ENCODE data around the gene GBE1. TPM values are rescaled to one million over a fixed set of nuclear protein-coding genes. Genes with fewer than 3 reads are reported as not detected.

The GBE1 gene
- total and polyA plus RNA-seq, 7 donors, result 99.7 to 290 (median 194) TPM

- intact Hi-C loops (cut with DNase I), result no loop called here
- DNase-seq, result no peak
- WGBS, 3 donors, result 49 to 78% (median 50%) methylated on average over 2 of the region's 2 CpGs
- H3K27ac ChIP-seq, result no peak overlapping the region
- no peak overlapping the region for H3K4me3 ChIP-seq
- no peaks in the 10 kb centered on the region for H3K9me3 ChIP-seq
- ATAC-seq, result peak in 2 of 4 donors; percentile 41 to 52
- no peaks in the 10 kb centered on the region for H3K27me3 ChIP-seq (ENCODE audit: insufficient read depth in 3 of 3, low read length in 2 of 3)
- no peak for TF ChIP-seq CTCF (IDR thresholded peaks at IDR 0.05)
- H3K36me3 ChIP-seq (ENCODE audit: insufficient read depth in 1 of 2, low read depth in 1 of 2), result peaks cover 9 to 19% of the 10 kb centered on the region in 2 donors
- H3K4me1 ChIP-seq, result peaks cover 17% of the 10 kb centered on the region
Measured at GRCh38 chr3:81709606-81710005, 51.8 kb downstream of the GBE1 start.

GRCh38 chr3:81707996-81708395, 53.4 kb downstream of the GBE1 start:
- Histone ChIP-seq H3K27ac (no peak overlapping the region), H3K27me3 (ENCODE audit: insufficient read depth in 3 of 3, low read length in 2 of 3) (no peaks in the 10 kb centered on the region), H3K9me3 (no peaks in the 10 kb centered on the region), H3K36me3 (ENCODE audit: insufficient read depth in 1 of 2, low read depth in 1 of 2) (peaks cover 7 to 30% of the 10 kb centered on the region in 2 donors), H3K4me1 (peaks cover 17% of the 10 kb centered on the region), H3K4me3 (no peak overlapping the region)
- TF ChIP-seq CTCF (IDR thresholded peaks at IDR 0.05), result no peak
- no peak for DNase-seq
- intact Hi-C loops (cut with DNase I), result no loop called here
- no peak for ATAC-seq

- H3K36me3 ChIP-seq (ENCODE audit: insufficient read depth in 1 of 2, low read depth in 1 of 2), result peaks cover 3 to 69% of the 10 kb centered on the region in 2 donors
- WGBS, 3 donors, result 77 to 88% (median 79%) methylated on average over 2 of the region's 2 CpGs
- DNase-seq, result no peak
- H3K4me1 ChIP-seq, result peaks cover 12% of the 10 kb centered on the region
- TF ChIP-seq CTCF (IDR thresholded peaks at IDR 0.05), result no peak
- no peaks in the 10 kb centered on the region for H3K27me3 ChIP-seq (ENCODE audit: insufficient read depth in 3 of 3, low read length in 2 of 3)
- intact Hi-C loops (cut with DNase I), result no loop called here
- H3K27ac ChIP-seq, result no peak overlapping the region
- H3K9me3 ChIP-seq, result no peaks in the 10 kb centered on the region
- no peak overlapping the region for H3K4me3 ChIP-seq
- no peak for ATAC-seq
Measured at GRCh38 chr3:81702126-81702525, 59.3 kb downstream of the GBE1 start.

- no peak for TF ChIP-seq CTCF (IDR thresholded peaks at IDR 0.05)
- no peak for ATAC-seq
- no peak overlapping the region for H3K4me3 ChIP-seq
- WGBS, 3 donors, result 82 to 91% (median 87%) methylated on average over 8 of the region's 8 CpGs
- peaks cover 4% of the 10 kb centered on the region for H3K4me1 ChIP-seq
- H3K36me3 ChIP-seq (ENCODE audit: insufficient read depth in 1 of 2, low read depth in 1 of 2), result peaks cover under 1 to 60% of the 10 kb centered on the region in 2 donors
- intact Hi-C loops (cut with DNase I), result no loop called here
- H3K27me3 ChIP-seq (ENCODE audit: insufficient read depth in 3 of 3, low read length in 2 of 3), result no peaks in the 10 kb centered on the region
- no peak for DNase-seq
- no peaks in the 10 kb centered on the region for H3K9me3 ChIP-seq
- H3K27ac ChIP-seq, result no peak overlapping the region
Measured at GRCh38 chr3:81699536-81700320, 61.7 kb downstream of the GBE1 start.

- intact Hi-C loops (cut with DNase I), result no loop called here
- no peak overlapping the region for H3K27ac ChIP-seq
Measured at GRCh38 chr3:81696090-81696489, 65.4 kb downstream of the GBE1 start.

More at GRCh38 chr3:81696090-81696489, 65.4 kb downstream of the GBE1 start:
- DNase-seq (no peak), ATAC-seq (no peak)
- H3K4me1 ChIP-seq, result peaks cover 4% of the 10 kb centered on the region
- TF ChIP-seq CTCF (IDR thresholded peaks at IDR 0.05), result no peak
- WGBS, 3 donors, result 94 to 97% (median 96%) methylated on average over 3 of the region's 3 CpGs
- no peaks in the 10 kb centered on the region for H3K9me3 ChIP-seq
- no peak overlapping the region for H3K4me3 ChIP-seq
- H3K36me3 ChIP-seq (ENCODE audit: insufficient read depth in 1 of 2, low read depth in 1 of 2), result peaks cover 0 to 34% of the 10 kb centered on the region in 2 donors
- no peaks in the 10 kb centered on the region for H3K27me3 ChIP-seq (ENCODE audit: insufficient read depth in 3 of 3, low read length in 2 of 3)

Data from psoas muscle (tissue), 8 donors.